ENCODE results near the gene TTC31.

DNA sequence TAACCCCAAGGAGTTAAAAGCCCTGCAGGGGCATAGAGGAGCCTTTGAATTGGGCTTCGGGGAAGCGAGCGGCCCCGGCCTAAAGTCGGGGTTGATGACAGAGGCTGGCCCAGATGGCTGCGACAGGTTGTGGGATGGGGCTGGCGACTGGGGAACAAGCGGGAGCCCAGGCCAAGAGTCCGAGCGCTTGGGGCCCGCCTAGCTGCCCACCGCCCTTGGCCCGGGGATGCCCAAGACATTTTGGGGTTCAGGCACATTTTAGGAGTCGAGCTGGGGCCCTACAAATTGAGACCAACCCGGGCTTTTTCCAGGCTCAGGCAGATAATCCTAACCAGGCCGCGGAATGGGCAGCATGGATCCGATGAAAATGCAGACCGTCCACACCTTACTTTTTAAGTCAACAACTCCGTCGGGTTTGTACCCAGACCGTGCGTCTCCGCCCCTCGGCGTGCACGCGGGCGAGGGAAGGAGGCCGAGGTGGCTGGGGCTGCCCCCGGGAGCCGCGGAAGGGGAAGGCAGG, 41.7 kb upstream of the TTC31 start:
- TF ChIP-seq POLR2A (IDR thresholded peaks at IDR 0.05; ENCODE audit: low read length) = no peak
- no peak for TF ChIP-seq GATA1 (IDR thresholded peaks at IDR 0.05; ENCODE audit: low read depth, low read length)
